ENCODE data around the gene AQP5.

The AQP5 gene

GRCh38 chr12:49951411-49952240 lies 10.0 kb upstream of the AQP5 start:
- DNase-seq = no peak

DNA sequence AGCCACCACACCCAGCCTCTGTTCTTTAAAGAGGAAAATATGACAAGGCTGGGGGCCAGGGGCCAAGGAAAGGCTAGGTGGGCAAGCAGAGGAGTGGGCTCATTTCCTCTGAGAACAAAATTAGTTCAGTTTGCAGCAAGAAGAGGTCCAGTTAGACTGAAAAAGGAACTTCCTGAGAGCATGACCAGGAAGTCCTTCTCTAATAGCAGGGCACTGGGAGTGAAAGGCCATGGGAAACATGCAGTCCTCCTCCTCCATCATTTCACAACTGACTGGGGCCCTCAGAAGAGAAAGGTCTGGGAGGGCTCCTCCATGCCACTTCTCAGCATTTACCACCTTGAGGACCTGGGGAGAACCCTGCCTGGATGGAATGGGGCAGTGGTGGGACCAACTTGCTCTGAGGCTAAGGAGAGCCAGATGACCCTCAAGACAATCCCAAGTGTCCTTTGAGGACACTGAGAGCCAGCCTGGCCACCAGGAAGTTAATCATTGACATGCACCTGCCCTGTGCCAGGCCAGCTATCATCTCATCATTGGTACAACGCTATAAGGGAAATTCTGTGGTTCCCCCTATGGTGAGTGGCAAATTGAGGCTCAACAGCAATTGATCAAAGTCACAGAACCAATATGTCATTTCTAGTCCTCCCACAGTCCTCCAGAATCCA lies 9.1 kb upstream of the AQP5 start:
- DNase-seq = no peak

DNA sequence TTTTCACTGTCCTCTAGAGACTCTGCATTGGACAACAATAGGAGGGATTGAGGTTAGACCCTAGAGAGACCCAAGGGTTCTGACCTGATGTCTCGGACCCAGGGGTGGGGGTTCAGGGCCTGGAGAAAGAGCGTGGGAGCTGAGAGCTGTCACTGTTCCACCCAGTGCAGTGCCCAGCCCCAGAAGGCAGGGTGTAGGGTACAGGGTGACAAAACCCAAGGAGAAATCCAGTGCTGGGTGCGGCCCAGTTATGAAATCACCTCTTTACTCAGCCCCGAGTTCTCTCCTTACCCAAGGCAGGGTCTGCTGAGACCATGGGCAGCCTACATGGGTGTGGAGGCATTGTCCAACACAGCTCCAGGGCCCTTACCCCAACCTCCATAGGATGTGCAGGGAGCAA lies 8.5 kb upstream of the AQP5 start:
- DNase-seq = no peak

GRCh38 chr12:49953961-49954846 lies 7.5 kb upstream of the AQP5 start:
- no peak for DNase-seq

GRCh38 chr12:49954863-49955830 lies 6.5 kb upstream of the AQP5 start:
- no peak for DNase-seq

GRCh38 chr12:49955899-49956662 lies 5.6 kb upstream of the AQP5 start:
- DNase-seq = no peak

DNA sequence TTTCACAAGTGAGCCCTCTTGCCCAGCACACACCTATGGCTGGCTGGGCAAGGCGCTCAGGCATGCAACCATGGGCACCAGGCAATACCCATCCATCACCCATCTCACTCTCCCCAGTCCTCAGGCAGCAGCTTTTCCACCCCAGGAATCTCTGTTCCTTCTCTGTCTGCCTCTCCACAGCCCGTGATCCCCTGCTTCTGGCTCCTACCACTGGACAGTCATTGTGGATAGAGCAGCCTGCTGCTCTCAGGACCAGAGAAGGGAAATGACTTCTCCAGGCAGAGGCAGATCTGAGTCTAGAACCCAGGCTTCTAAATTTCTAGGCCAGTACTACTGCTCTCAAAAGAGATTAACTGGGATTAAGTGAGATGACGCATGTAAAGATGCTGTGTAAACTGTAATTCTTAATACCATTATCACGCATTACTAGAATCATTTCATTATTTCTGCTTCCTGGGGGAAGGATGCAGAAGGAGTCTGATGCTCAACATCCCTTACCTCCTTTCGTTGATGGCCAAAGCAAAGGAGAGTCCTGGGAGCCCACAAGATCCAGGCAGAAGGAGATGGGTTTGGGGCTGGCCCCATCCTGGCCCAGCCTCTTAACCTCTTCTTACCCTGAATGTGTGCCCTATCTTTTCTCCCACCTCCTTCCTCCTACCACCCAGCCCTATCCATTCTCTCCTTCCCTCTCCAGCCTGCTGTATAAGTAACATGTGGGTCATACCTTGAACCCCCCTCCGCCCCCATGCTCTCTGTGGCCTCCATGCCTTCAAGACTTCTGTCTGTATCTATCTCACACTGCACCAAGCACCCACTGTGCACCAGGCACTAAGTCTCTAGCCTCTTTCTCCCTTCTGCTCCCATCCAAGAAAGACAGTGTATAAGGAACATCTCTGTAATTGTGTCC lies 4.8 kb upstream of the AQP5 start:
- DNase-seq = no peak

- DNase-seq = no peak
Observed at GRCh38 chr12:49957570-49957967, 4.1 kb upstream of the AQP5 start.

DNA sequence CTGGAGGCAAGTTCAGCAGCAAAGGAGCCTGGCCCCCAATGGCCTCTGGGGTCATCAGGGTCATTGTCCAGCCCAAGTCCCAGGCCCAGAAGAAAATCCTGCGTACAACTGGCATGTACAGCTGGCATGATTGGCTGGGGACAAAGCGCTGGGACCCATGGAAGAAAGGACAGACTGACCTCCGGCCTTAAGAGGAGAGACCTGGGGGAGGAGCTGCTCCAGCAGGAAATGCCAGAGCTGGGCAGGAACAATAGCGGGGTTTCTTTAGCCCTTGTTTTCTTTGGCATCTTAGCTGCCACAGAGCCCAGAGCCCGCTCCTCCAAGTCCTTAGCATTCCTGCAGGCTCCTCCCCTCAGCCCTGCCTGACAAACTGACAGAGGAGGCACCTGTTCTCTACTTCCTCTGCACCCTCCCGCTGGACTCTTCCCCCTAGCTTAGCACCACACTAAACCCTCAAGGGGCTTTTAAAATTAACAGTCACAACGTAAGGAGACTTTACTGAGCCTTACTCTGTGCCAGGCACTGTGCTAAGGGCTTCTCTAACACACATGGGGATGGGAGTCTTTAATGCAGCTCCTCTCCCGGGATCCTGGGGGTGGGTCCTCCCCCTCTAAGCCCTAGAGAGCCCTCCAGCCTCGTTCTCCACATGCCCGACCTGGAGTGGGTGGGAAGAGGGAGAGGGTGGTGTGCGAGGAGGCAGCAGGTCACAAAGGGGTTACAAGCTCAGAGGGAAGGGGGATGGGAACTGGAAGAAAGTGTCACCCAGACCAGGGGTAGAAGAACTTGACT lies 1.8 kb upstream of the AQP5 start:
- no peak for DNase-seq

DNA sequence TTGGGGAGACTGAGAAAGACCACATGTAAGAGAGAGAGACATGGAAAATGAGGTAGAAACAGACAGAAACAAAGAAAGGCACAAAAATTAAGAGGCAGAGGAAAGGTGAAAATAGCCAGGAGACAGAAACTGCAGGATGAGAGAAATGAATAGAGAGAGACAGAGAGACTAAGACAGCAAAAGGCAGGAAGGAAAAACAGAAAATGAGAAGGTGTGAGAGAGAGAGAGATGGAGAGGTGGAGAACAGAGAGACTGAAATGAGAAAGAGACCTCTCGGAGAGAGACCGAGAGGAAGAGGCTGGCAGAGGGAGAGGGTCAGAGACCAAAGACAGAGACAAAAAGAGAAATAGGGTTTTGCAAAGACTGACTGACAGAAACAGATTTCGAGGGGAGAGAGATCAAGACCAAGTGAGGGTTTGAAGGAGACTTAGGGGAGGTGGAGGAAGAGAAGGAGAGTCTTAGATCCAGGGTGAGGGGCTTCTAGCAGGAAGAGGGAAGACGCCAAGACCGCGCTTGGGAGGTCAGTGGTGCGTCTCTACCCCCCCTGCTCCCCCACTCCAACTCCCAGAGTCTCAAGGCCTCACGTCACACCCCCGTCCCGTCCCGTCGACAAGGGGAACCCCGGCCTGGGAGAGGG lies 1.1 kb upstream of the AQP5 start:
- no peak for DNase-seq

- DNase-seq = no peak
Observed at GRCh38 chr12:49961993-49962764, 507 bp downstream of the AQP5 start.

- no peak for DNase-seq
Observed at GRCh38 chr12:49962861-49963765, 1.4 kb downstream of the AQP5 start.

GRCh38 chr12:49963976-49964815 lies 2.5 kb downstream of the AQP5 start:
- no peak for DNase-seq

DNA sequence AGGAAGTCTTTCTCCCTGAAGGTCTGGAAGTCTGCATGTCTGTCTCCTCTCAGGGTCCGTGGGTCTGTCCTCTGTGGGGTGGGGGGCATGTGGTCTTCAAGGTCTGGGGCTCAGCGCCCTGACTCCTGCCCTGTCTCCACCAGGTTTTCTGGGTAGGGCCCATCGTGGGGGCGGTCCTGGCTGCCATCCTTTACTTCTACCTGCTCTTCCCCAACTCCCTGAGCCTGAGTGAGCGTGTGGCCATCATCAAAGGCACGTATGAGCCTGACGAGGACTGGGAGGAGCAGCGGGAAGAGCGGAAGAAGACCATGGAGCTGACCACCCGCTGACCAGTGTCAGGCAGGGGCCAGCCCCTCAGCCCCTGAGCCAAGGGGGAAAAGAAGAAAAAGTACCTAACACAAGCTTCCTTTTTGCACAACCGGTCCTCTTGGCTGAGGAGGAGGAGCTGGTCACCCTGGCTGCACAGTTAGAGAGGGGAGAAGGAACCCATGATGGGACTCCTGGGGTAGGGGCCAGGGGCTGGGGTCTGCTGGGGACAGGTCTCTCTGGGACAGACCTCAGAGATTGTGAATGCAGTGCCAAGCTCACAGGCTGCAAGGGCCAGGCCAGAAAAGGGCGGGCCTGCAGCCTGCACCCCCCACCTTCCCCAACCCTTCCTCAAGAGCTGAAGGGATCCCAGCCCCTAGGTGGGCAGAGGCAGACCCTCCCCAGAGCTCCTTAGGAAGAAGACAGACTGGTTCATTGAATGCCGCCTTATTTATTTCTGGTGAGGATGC lies 3.4 kb downstream of the AQP5 start:
- DNase-seq = no peak

DNA sequence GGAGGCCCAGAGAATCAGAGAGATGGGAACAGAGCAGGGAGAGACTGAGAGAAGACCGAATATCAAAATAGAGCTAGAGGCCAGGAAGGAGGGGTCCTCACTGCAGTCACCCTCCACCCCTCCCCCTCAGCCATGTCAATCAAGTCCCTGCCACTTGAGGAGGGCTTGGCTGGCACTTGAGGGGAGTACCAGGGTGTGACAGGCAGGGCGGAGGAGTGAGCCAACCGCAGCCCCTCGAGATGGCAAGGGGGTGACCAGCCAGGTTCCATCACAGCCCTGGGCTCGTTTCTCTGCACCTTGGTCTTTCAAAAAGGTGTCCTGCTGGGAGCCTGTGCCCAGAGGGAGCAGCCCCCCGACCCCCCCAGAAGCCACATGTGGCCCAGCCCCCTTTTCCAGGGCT lies 4.2 kb downstream of the AQP5 start:
- DNase-seq = no peak
